SK-N-SH treated with all-trans-retinoic acid at 6 μM for 48 hours (cell line): ENCODE measurements around the gene PINK1.
A peak's percentile ranks its signal among the peaks of the same experiment; 100 is the strongest.

Experiments
- ATAC-seq: fragments of 200-7000 bp; cut with Tn5 transposase; 3 replicates; pipeline ENCODE4 v1.9.1; 2020; ENCODE audit warnings: mild to moderate bottlenecking, moderate library complexity
- ARNTL ChIP-seq: fragments of 450-650 bp; formaldehyde crosslinking; IDR thresholded peaks from 2 replicates; pipeline ENCODE4 v1.5.0; 2020; ENCODE audit warnings: low read depth, mild to moderate bottlenecking, moderate library complexity, borderline replicate concordance
- CREB5 ChIP-seq: fragments of 250-450 bp; sonication (Bioruptor Pico); IDR thresholded peaks from 2 replicates; pipeline ENCODE4 v1.5.1; 2020; ENCODE audit warnings: low read depth, mild to moderate bottlenecking, moderate library complexity
- CSDC2 ChIP-seq: fragments of 250-450 bp; sonication (Bioruptor Pico); IDR thresholded peaks from 2 replicates; pipeline ENCODE4 v1.5.0; 2020; ENCODE audit warnings: mild to moderate bottlenecking, moderate library complexity
- ESRRG ChIP-seq: fragments of 250-450 bp; sonication (Bioruptor Pico); IDR thresholded peaks from 2 replicates; pipeline ENCODE4 v1.6.1; 2021; ENCODE audit warnings: mild to moderate bottlenecking
- GLIS3 ChIP-seq: fragments of 250-450 bp; sonication (Bioruptor Pico); IDR thresholded peaks from 2 replicates; pipeline ENCODE4 v1.5.0; 2020; ENCODE audit warnings: mild to moderate bottlenecking, moderate library complexity
- ISL1 ChIP-seq: fragments of 250-450 bp; sonication (Bioruptor Pico); IDR thresholded peaks from 2 replicates; pipeline ENCODE4 v2.1.2; 2022; ENCODE audit warnings: mild to moderate bottlenecking, moderate library complexity
- PATZ1 ChIP-seq: fragments of 250-450 bp; sonication (Bioruptor Pico); IDR thresholded peaks from 2 replicates; pipeline ENCODE4 v1.8.0; 2020; ENCODE audit warnings: mild to moderate bottlenecking, moderate library complexity, borderline replicate concordance
- POU6F1 ChIP-seq: fragments of 250-450 bp; sonication (Bioruptor Pico); IDR thresholded peaks from 2 replicates; pipeline ENCODE4 v1.8.0; 2021; ENCODE audit warnings: low read depth, mild to moderate bottlenecking, moderate library complexity, borderline replicate concordance
- PPARA ChIP-seq: fragments of 250-450 bp; sonication (Bioruptor Pico); IDR thresholded peaks from 2 replicates; pipeline ENCODE4 v1.5.0; 2020; ENCODE audit warnings: mild to moderate bottlenecking, borderline replicate concordance
- RARB ChIP-seq: fragments of 250-450 bp; sonication (Bioruptor Pico); IDR thresholded peaks from 2 replicates; pipeline ENCODE4 v1.8.0; 2021; ENCODE audit warnings: mild to moderate bottlenecking, moderate library complexity
- SNAI2 ChIP-seq: fragments of 250-450 bp; sonication (Bioruptor Pico); IDR thresholded peaks from 2 replicates; pipeline ENCODE4 v1.5.0; 2020; ENCODE audit warnings: mild to moderate bottlenecking, moderate library complexity
- TCF4 ChIP-seq: fragments of 250-450 bp; sonication (Bioruptor Pico); IDR thresholded peaks from 2 replicates; pipeline ENCODE4 v1.8.0; 2021; ENCODE audit warnings: mild to moderate bottlenecking, moderate library complexity, borderline replicate concordance
- TOX ChIP-seq: fragments of 250-450 bp; sonication (Bioruptor Pico); IDR thresholded peaks from 2 replicates; pipeline ENCODE4 v1.8.0; 2021; ENCODE audit warnings: mild to moderate bottlenecking, moderate library complexity, borderline replicate concordance
- TSHZ2 ChIP-seq: fragments of 250-450 bp; sonication (Bioruptor Pico); IDR thresholded peaks from 2 replicates; pipeline ENCODE4 v1.5.0; 2020; ENCODE audit warnings: mild to moderate bottlenecking, moderate library complexity
- ZC3H10 ChIP-seq: fragments of 250-450 bp; sonication (Bioruptor Pico); IDR thresholded peaks from 2 replicates; pipeline ENCODE4 v1.5.1; 2021; ENCODE audit warnings: mild to moderate bottlenecking, moderate library complexity
- ZFP3 ChIP-seq: fragments of 250-450 bp; sonication (Bioruptor Pico); IDR thresholded peaks from 2 replicates; pipeline ENCODE4 v1.5.0; 2020; ENCODE audit warnings: mild to moderate bottlenecking, moderate library complexity
- ZFP30 ChIP-seq: fragments of 450-650 bp; formaldehyde crosslinking; IDR thresholded peaks from 2 replicates; pipeline ENCODE4 v1.5.0; 2022; ENCODE audit warnings: mild to moderate bottlenecking, moderate library complexity
- ZNF70 ChIP-seq: fragments of 450-650 bp; formaldehyde crosslinking; IDR thresholded peaks from 2 replicates; pipeline ENCODE4 v1.5.0; 2020; ENCODE audit warnings: mild to moderate bottlenecking, moderate library complexity
- ZNF8 ChIP-seq: fragments of 450-650 bp; formaldehyde crosslinking; IDR thresholded peaks from 2 replicates; pipeline ENCODE4 v1.5.0; 2020; ENCODE audit warnings: mild to moderate bottlenecking, moderate library complexity

Gene PINK1

GRCh38 chr1:20601129-20601825, 32.0 kb upstream of the PINK1 start:
- no peak for ATAC-seq

GRCh38 chr1:20602851-20603450, 30.3 kb upstream of the PINK1 start:
- TF ChIP-seq ZNF70 (no peak), TOX (no peak), ZNF8 (CRISPR knock-in tag) (no peak), ARNTL (no peak), RARB (CRISPR knock-in tag) (no peak)
- no peak for ATAC-seq

More at GRCh38 chr1:20601129-20601825, 32.0 kb upstream of the PINK1 start:
- TF ChIP-seq ZFP3 (CRISPR knock-in tag) (no peak), SNAI2 (no peak), PATZ1 (CRISPR knock-in tag) (no peak), ZFP30 (no peak), ARNTL (no peak), TOX (no peak), GLIS3 (CRISPR knock-in tag) (no peak), ESRRG (no peak), ZNF8 (CRISPR knock-in tag) (no peak), CSDC2 (no peak), TCF4 (CRISPR knock-in tag) (no peak), PPARA (CRISPR knock-in tag) (no peak), ISL1 (CRISPR knock-in tag) (no peak), RARB (CRISPR knock-in tag) (no peak), ZNF70 (no peak), POU6F1 (CRISPR knock-in tag) (no peak), TSHZ2 (no peak)
- TF ChIP-seq, all 23 proteins: peak for 0

- ATAC-seq: peak; percentile 84
- TF ChIP-seq TOX (no peak), CSDC2 (no peak), SNAI2 (no peak), CREB5 (CRISPR knock-in tag) (no peak), RARB (CRISPR knock-in tag) (no peak), ZFP30 (no peak), ISL1 (CRISPR knock-in tag) (no peak), GLIS3 (CRISPR knock-in tag) (no peak), ARNTL (no peak), ZNF8 (CRISPR knock-in tag) (no peak), ESRRG (no peak), ZC3H10 (CRISPR knock-in tag) (no peak), ZNF70 (no peak)
Measured at GRCh38 chr1:20603504-20604464, 29.5 kb upstream of the PINK1 start.
